BJ (cell line): ENCODE data around the gene SORCS3. TPM values are rescaled to one million over a fixed set of nuclear protein-coding genes. Genes with fewer than 3 reads are reported as not detected.

ENCODE experiments used
- CTCF ChIA-PET: fragments of 350-600 bp; formaldehyde crosslinking; extraction: SDS; loops from one replicate; lab custom pipeline; 2021; ENCODE audit warnings: antibody characterized with exemption, inconsistent platforms; lab: Yijun Ruan, JAX
- POLR2A ChIA-PET: fragments of 300-600 bp; sonication (Branson Sonifier 250); formaldehyde crosslinking; extraction: SDS; loops from one replicate; lab custom pipeline; 2021; ENCODE audit warnings: antibody characterized with exemption; lab: Charles Lee
- DNase-seq: peaks from one replicate; pipeline ENCODE4 v3.0.0-alpha.2; 2011; ENCODE audit warnings: low read depth
- H3K27me3 ChIP-seq: 2 replicates; pipeline ENCODE4 v1.6.0; 2011; ENCODE audit warnings: low read length; ENCODE audit not compliant: control insufficient read depth, insufficient read depth
- H3K36me3 ChIP-seq: 2 replicates; pipeline ENCODE4 v1.5.1; 2011; ENCODE audit warnings: low read length; ENCODE audit not compliant: control insufficient read depth, insufficient read depth
- H3K4me3 ChIP-seq: 2 replicates; pipeline ENCODE4 v1.5.1; 2011; ENCODE audit warnings: low read depth, mild to moderate bottlenecking, control low read depth, low read length
- polyA plus RNA-seq: library from polyadenylated mRNA; depleted of rRNA; stranded (reverse); fragments of >200 nt; gene quantifications from 2 replicates; pipeline ENCODE4 v1.2.3, GENCODE V29; 2011
- TF ChIP-seq, protein P1 (sequence below): IDR thresholded peaks from 2 replicates; pipeline ENCODE4 v1.5.1; 2011; ENCODE audit warnings: low read depth, mild to moderate bottlenecking, control low read depth, inconsistent platforms, low read length, moderate library complexity; ENCODE audit not compliant: insufficient read depth

The SORCS3 gene
- polyA plus RNA-seq, 1 experiment, result not detected

DNA sequence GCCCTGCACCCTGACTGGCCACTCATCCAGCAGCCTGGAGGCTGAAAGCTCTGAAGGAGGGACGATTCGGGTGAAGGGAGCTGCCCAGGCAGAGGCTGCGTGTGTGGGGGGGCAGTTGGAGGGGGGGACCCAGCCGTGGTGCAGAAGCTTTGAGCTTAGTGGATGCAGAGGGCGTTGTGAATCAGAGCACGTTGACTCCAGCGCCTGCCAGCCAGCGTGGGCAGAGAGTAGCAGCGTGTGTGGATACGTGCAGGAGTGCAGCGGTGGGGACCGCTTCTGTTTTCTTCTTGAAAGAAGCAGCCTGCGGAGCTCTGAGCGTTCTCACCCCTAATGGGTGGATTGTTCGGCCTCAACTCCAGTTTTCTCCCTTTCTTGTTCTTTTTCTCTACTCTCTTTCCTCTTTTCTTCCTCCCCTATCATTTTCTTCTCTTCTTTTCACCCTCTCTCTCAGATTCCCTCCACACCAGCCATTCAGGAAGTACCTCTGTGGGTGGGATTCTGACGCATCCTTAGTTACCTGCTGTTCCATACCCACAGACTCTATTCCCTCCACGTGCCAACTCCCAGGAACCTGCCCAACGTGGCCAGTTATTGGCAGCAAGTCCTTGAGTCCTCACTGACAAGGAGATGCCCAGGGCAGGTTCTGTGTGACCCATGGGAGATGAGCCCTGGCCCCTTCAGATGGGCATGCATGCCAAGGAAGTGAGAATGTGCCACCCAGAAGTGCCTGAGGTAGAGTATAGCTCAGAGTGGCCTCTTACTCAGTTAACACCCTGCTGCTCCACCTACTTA is 47.4 kb downstream of the SORCS3 start:
- no peaks in the 10 kb centered on the region for H3K27me3 ChIP-seq
- no peaks in the 10 kb centered on the region for H3K36me3 ChIP-seq
- ChIA-PET POLR2A (no interaction called here), CTCF (no interaction called here)
- H3K4me3 ChIP-seq, result no peak overlapping the region
- TF ChIP-seq, protein P1, sequence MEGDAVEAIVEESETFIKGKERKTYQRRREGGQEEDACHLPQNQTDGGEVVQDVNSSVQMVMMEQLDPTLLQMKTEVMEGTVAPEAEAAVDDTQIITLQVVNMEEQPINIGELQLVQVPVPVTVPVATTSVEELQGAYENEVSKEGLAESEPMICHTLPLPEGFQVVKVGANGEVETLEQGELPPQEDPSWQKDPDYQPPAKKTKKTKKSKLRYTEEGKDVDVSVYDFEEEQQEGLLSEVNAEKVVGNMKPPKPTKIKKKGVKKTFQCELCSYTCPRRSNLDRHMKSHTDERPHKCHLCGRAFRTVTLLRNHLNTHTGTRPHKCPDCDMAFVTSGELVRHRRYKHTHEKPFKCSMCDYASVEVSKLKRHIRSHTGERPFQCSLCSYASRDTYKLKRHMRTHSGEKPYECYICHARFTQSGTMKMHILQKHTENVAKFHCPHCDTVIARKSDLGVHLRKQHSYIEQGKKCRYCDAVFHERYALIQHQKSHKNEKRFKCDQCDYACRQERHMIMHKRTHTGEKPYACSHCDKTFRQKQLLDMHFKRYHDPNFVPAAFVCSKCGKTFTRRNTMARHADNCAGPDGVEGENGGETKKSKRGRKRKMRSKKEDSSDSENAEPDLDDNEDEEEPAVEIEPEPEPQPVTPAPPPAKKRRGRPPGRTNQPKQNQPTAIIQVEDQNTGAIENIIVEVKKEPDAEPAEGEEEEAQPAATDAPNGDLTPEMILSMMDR, result no peak
- no peak for DNase-seq

DNA sequence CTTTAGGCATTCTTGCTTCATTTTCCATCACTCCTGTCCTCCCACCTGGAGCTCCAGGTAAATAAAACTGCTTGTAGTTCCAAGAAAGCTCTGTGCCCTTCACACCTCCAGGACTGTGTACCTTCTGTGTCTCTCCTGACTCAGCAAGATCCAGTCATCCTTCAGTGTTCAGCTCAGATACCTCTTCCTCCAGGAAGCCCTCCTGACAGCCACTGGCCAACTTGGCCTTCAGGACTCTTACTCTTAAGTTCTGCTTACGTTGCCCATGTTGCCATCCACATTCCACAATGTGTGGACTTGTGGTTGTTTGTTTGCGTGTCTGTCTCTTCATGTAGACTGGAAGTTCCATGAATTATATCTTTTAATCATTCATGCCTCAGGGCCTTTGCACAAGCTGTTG is 48.0 kb downstream of the SORCS3 start:
- CTCF ChIA-PET, result no interaction called here
- TF ChIP-seq, protein P1, result no peak
- POLR2A ChIA-PET, result no interaction called here
- Histone ChIP-seq H3K4me3 (no peak overlapping the region), H3K36me3 (no peaks in the 10 kb centered on the region), H3K27me3 (no peaks in the 10 kb centered on the region)
- no peak for DNase-seq

DNA sequence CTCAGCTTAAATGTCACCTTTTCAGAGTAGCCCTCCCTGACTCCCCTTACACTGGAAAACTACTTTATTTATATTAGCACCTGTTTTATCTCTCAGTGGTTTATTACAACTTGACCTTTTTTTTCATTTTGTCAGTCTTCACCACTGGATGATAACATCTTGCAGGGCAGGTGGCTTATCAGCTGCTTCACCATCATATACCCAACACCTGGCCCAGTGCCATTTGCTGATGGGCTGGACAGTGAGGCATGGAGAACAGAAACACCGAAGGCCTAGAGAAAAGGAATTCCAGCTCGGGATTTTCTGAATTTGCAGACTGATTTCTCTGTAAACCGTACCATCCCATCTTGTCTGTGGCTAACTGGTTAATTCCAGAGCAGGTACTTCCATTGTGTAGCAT is 48.5 kb downstream of the SORCS3 start:
- ChIA-PET CTCF (no interaction called here), POLR2A (no interaction called here)
- Histone ChIP-seq H3K36me3 (no peaks in the 10 kb centered on the region), H3K27me3 (no peaks in the 10 kb centered on the region), H3K4me3 (no peak overlapping the region)
- TF ChIP-seq, protein P1, result no peak
- DNase-seq, result no peak

DNA sequence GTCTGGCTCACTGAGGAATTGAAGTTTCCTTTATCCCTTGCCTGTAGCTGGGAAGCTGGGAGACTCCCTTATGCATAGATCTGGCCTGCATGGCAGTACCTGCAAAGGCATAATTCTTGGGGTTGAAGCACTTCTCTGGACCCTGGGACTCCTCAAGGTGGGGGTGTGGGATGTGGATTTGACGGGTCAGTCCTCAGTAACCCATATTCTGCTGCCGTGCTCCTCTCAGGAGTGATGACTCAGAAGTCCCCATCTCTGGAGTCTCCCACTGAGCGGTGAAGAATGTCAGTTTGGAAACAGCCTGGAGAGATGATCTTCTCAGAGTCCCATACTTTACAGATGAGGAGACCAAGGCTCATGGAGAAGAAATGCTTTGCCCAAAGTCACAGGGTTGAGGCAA is 49.0 kb downstream of the SORCS3 start:
- H3K36me3 ChIP-seq, result no peaks in the 10 kb centered on the region
- ChIA-PET POLR2A (no interaction called here), CTCF (no interaction called here)
- no peak for DNase-seq
- H3K27me3 ChIP-seq, result no peaks in the 10 kb centered on the region
- TF ChIP-seq, protein P1, result no peak
- H3K4me3 ChIP-seq, result no peak overlapping the region

DNA sequence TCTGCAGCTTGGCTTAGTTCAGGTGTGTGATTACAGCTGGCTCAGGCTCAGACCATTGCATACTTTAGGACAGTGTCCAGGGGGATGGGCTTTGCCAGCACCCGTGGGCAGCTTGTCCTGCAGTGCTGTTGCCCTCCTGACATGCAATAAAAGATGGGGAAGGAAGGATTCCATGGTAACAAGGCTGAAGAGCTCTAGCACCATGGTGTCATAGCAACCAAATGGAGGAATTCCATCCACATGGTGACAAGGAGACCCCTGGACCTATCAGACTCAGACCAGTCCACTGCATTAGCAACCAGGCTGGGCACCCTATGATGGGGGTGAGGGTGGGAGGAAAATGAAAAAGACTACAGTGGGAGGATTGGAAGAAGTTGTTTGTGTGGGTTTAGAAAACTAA is 49.9 kb downstream of the SORCS3 start:
- CTCF ChIA-PET, result no interaction called here
- TF ChIP-seq, protein P1, result no peak
- Histone ChIP-seq H3K4me3 (no peak overlapping the region), H3K36me3 (no peaks in the 10 kb centered on the region), H3K27me3 (no peaks in the 10 kb centered on the region)
- no peak for DNase-seq
- POLR2A ChIA-PET, result no interaction called here
